GM21360 (cell line): ENCODE data around the gene SHMT2.
A peak's percentile ranks its signal among the peaks of the same experiment; 100 is the strongest.

Source experiments
- ATAC-seq: cut with Tn5 transposase; IDR thresholded peaks from one replicate; pipeline ENCODE4 v1.9.1; 2021; ENCODE audit warnings: mild to moderate bottlenecking, moderate library complexity; ENCODE audit not compliant: unreplicated experiment

Gene SHMT2

DNA sequence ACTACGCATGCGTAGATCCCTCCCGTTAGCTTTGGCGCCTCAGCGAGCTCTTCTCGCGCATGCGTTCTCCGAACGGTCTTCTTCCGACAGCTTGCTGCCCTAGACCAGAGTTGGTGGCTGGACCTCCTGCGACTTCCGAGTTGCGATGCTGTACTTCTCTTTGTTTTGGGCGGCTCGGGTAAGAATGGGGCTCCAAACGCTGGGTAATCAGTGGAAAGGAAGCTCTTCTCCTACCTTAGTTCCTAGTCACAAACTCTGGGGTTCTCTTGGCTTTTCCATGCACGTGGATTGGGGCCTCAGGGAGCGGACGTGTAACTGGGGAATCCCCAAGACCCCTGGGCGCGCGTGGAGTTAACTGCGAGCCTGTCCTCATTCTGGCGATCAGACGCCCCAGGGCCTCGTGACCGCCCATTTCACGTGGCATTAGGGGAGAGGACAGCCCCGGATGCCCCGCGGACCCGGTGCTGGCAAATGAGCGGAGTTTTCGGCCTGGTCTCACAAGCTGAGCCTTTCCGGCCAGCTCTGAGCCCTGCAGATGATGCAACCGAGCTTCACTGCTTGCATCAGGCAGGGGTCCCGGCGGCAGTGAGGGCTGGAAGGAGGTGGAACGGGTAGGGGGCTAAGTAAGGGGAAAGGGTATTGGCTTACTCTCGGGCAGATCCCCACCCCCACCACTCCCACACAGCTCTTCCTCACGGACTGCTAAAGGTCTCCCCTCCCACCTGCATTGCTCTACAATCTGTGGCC is at the start of gene SHMT2:
TSS of gene SHMT2 (plus strand) at position 78 of the 747 bp plus-strand sequence. CDS start at position 146, 68 bp downstream.
- ATAC-seq: peak; percentile 54

- no peak for ATAC-seq
Observed at GRCh38 chr12:57180321-57180989, 49.1 kb upstream of the SHMT2 start.

- no peak for ATAC-seq
Observed at GRCh38 chr12:57181072-57181471, 48.4 kb upstream of the SHMT2 start.

DNA sequence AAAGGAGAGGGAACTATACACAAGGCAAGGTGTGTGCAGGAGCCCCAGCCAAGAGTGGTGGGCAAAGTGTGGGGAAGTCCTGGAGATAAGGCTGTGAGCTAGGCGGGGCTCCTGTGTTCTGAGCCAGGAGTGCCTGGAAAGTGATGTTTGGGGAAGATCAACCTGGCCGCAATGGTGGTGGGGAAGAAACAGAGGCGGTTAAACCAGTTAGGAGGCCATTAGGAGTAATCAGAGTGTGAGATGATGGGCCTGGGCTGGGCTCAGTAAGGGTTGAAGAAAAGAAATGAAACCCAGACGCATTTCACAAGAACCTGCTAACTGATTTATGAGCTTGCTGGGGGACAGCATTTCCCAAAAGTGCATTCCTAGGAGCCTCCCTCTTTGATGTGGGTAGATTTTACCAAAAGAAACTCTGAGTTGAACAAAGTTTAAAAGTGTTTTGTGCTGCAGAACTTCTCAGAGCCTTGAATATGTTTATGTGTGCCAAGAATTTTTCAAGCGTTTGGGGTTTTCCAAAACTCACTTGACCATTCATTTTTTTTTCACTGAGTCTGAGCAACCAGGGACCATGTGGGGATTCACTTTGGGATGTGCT is 47.9 kb upstream of the SHMT2 start:
- no peak for ATAC-seq

DNA sequence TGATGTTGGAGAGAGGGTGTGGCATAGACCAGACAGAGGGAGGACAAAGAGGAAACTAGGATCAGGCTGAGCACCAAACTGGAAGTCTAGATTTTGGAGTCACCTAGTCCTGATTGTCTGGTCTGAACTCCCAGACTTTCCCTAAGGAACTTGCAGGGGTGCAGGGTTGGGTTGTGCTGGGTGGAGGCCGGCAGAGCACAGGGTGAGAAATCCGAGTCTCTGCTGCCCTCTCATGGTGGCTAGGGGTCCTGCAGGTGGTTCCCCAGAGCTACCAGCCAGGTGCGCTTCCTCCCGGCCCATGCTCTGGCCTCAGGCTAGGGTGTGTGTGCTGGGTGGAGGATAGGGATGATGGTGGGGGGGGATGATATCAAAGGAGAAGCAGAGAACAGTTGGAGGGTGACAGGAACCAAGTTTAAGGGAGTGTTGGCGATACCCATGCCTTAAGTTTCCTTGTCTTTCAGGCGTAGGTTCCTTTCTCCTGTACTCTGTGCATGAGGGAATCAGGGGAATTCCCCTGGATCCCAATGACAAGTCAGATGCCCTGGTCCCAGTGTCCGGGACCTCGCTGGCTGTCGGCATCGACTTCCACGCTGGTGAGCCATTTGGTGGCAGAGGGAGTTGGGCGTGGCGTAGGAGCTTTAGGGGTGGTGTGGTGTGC is 46.5 kb upstream of the SHMT2 start:
- ATAC-seq: peak; percentile 88

DNA sequence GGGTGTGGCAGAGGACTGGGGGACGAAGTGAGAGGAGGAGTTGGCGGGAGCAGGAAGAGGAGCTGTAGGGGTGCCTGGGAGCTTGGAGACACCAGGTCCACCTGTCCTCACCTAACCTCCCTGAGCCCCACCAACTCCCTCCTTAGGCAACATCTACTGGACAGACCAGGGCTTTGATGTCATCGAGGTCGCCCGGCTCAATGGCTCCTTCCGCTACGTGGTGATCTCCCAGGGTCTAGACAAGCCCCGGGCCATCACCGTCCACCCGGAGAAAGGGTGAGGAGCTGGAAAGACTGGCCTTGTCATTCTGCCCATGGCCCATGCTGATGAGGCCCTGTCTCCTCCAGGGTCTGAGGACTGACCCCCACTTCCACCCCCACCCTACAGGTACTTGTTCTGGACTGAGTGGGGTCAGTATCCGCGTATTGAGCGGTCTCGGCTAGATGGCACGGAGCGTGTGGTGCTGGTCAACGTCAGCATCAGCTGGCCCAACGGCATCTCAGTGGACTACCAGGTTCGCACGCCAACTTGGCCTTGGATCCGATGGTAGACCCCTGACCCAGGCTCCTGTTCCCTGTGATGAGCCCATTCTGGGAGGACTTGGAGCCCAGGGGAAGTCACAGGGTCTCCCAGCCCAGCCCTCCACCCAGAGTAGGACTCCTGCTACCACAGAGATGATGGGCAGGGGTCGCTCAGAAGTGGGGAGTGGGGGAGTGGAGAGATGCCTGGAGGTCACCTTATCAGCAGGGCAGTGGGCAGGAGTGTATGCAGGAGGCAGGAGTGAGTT is 45.4 kb upstream of the SHMT2 start:
- no peak for ATAC-seq

- no peak for ATAC-seq
Observed at GRCh38 chr12:57185403-57185802, 44.1 kb upstream of the SHMT2 start.

GRCh38 chr12:57185906-57186508 is 43.5 kb upstream of the SHMT2 start:
- ATAC-seq: no peak

GRCh38 chr12:57187222-57188089 is 42.1 kb upstream of the SHMT2 start:
- no peak for ATAC-seq

DNA sequence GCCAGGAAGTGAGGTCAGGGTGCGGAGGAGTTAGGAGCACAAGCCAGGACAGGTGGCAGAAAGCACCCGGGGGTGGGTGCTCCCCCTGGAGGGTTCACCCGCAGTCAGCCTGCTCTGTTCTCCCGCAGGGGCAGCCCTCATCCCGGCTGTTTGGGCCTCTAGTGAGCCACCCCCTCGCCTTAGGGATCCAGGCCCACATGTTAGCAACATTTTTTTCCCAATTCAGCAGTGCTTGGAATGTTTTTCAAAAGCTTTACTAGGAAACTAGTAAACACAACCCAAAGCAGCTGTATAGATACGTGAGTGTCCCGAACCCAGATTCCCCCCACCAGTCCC is 41.5 kb upstream of the SHMT2 start:
- ATAC-seq: no peak

DNA sequence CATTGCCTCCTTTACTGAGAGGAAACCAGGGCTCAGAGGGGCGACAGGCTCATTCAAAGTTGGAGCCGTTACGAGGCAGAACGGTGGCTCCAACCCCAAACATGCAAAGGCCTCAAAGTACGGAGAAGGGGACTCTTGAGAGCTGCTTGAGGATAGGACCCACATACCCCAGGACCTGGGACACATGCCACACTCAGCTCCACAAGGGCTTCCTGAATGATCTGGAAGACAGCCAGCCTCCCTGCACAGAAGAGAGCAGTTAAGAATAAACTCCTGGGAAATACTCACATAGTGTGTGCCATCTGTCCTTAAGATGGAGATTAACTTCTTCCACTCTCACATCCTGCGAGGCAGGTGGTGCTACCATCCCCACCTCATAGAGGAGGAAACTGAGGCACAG is 39.5 kb upstream of the SHMT2 start:
- no peak for ATAC-seq

DNA sequence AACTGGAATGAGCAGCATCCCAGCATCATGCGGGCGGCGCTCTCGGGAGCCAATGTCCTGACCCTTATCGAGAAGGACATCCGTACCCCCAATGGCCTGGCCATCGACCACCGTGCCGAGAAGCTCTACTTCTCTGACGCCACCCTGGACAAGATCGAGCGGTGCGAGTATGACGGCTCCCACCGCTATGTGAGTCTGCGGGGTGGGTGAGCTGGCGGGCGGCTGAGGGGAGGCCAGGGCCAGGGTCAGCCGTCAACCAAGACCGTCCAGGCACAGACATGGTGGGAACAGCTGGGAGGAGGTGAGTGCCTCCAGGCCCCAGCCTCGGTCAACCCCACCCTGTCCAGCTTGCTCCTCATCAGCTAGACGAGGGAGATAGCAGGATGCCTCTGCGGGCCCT is 38.7 kb upstream of the SHMT2 start:
- no peak for ATAC-seq

DNA sequence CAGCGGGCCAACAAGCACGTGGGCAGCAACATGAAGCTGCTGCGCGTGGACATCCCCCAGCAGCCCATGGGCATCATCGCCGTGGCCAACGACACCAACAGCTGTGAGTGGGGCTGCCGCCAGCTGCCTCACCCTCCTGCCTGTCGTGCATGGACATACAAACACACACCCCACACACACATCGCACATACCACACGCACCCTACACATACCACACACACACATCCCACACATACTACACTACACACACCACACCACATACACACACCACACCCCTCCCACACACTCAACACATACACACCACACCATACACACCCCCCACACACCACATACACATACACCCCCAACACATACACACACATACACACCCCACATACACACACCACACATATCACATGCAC is 38.1 kb upstream of the SHMT2 start:
- no peak for ATAC-seq

GRCh38 chr12:57192920-57193319 is 36.6 kb upstream of the SHMT2 start:
- ATAC-seq: no peak

DNA sequence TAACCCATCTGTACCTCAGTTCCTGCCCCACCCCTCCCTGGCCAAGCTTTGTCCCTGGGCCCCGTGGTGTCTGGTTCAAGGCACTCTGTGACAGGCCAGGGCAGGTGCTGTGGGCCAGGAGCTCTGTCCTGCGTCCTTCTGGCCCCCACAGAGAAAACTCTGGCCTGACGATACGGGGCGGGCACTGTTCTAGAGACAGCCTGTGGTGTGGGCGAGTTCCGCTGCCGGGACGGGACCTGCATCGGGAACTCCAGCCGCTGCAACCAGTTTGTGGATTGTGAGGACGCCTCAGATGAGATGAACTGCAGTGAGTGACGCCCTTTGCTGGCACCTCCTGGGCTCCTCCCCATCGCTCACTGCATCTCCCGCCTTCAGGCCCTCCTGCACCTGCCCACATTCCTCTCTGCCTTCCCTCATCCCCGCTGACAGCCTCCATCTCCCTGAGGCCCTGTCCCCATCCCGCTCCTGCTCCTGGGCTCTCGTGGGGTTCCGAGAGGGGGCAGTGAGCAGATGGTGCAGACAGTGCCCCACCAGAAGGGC is 35.7 kb upstream of the SHMT2 start:
- no peak for ATAC-seq

DNA sequence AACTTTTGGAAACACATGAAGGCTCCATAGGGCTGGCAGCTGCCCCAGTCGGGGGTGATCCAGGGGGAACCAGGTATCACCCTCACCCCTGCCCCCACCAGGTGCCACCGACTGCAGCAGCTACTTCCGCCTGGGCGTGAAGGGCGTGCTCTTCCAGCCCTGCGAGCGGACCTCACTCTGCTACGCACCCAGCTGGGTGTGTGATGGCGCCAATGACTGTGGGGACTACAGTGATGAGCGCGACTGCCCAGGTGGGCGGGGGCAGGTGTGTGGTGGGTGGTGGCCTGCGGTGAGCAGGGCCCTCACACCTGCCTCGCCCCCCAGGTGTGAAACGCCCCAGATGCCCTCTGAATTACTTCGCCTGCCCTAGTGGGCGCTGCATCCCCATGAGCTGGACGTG is 35.3 kb upstream of the SHMT2 start:
- ATAC-seq: no peak

DNA sequence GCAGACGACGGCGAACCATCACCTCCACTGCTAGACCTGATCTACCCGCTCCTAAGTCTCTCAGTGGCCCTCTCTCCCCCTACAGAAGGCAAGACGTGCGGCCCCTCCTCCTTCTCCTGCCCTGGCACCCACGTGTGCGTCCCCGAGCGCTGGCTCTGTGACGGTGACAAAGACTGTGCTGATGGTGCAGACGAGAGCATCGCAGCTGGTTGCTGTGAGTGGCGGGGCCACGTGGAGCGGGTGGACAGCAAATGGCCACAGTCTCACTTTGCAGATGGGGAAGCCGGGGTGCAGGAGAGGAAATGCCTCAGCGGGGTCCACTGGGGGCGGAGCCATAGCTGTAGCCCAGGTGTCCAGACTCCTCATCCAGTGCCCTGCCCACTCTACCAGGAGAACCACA is 34.3 kb upstream of the SHMT2 start:
- no peak for ATAC-seq

GRCh38 chr12:57195611-57196371 is 33.7 kb upstream of the SHMT2 start:
- ATAC-seq: no peak

- ATAC-seq: no peak
Observed at GRCh38 chr12:57196439-57196838, 33.1 kb upstream of the SHMT2 start.
